Colonic mucosa (tissue), 4 donors: ENCODE results near the gene LAMC1. TPM values are rescaled to one million over a fixed set of nuclear protein-coding genes. Genes with fewer than 3 reads are reported as not detected.

Experiments
- DNase-seq: peaks from one replicate; pipeline ENCODE4 v3.0.0-alpha.2; 2020
- H3K27ac ChIP-seq: fragments of 200-600 bp; one replicate; pipeline ENCODE4 v1.8.0; 2021
- H3K27me3 ChIP-seq: fragments of 200-600 bp; one replicate; pipeline ENCODE4 v1.8.0; 2021
- H3K36me3 ChIP-seq: fragments of 200-600 bp; one replicate; pipeline ENCODE4 v1.8.0; 2021
- H3K4me1 ChIP-seq: fragments of 200-600 bp; one replicate; pipeline ENCODE4 v1.8.0; 2021; ENCODE audit warnings: mild to moderate bottlenecking
- H3K4me3 ChIP-seq: fragments of 200-600 bp; one replicate; pipeline ENCODE4 v1.8.0; 2021
- H3K9ac ChIP-seq, 2 donors: one replicate each; pipeline ENCODE4 v1.7.0; 2013; ENCODE audit warnings: control low read depth in 2 of 2, low read depth in 2 of 2, low read length in 2 of 2
- H3K9me3 ChIP-seq: fragments of 200-600 bp; one replicate; pipeline ENCODE4 v1.8.0; 2021
- intact Hi-C: fragments of 100-400 bp; cut with DNase I; formaldehyde crosslinking; loops from one replicate; pipeline ENCODE4 v1.14.1; 2022
- total RNA-seq, 2 donors: library from RNA; stranded (reverse); fragmentation: NEBNext Ultra II Directional in 1 of 2; extraction: Animal tissue kit (Norgen Biotek cat#: 25700) in 1 of 2; gene quantifications; one replicate each; pipeline ENCODE4 v1.2.1, GENCODE V29; 2021
- TF ChIP-seq, protein P1 (sequence below): fragments of 200-600 bp; IDR thresholded peaks from one replicate; pipeline ENCODE4 v1.8.0; 2022; ENCODE audit warnings: antibody characterized with exemption, mild to moderate bottlenecking
- donor health status: healthy.
- donor health status: DM: no; HTN: no; CAD: no.
- donor health status: DM: no; HTN: no; CAD: no.

The LAMC1 gene
- total RNA-seq, 2 donors from 2014 or later, result 28.0 to 54.6 TPM

DNA sequence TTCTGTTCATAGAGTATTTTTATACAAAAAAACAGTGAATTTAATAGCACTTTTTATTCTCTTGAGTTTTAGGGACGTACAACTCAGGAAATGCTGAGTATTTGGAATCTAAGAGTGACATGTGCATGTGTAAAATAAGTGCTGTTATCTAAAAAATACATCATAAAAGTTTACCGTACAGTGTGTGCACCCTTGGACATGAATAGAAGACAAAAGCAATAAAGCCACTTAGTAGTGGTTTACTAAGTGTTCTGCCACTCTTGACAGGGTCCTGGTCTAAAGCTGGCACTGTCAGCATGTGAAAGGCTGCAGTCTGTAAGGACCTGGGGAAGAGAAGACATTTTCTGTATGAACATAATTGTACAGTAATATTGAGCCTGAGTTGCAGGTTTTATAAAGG, 51.0 kb downstream of the LAMC1 start:
- Histone ChIP-seq H3K4me3 (no peak overlapping the region), H3K4me1 (peaks cover 4% of the 10 kb centered on the region), H3K9ac (no peak overlapping the region), H3K27ac (no peak overlapping the region), H3K27me3 (no peaks in the 10 kb centered on the region), H3K36me3 (no peaks in the 10 kb centered on the region), H3K9me3 (no peaks in the 10 kb centered on the region)
- no peak for DNase-seq
- TF ChIP-seq, protein P1, sequence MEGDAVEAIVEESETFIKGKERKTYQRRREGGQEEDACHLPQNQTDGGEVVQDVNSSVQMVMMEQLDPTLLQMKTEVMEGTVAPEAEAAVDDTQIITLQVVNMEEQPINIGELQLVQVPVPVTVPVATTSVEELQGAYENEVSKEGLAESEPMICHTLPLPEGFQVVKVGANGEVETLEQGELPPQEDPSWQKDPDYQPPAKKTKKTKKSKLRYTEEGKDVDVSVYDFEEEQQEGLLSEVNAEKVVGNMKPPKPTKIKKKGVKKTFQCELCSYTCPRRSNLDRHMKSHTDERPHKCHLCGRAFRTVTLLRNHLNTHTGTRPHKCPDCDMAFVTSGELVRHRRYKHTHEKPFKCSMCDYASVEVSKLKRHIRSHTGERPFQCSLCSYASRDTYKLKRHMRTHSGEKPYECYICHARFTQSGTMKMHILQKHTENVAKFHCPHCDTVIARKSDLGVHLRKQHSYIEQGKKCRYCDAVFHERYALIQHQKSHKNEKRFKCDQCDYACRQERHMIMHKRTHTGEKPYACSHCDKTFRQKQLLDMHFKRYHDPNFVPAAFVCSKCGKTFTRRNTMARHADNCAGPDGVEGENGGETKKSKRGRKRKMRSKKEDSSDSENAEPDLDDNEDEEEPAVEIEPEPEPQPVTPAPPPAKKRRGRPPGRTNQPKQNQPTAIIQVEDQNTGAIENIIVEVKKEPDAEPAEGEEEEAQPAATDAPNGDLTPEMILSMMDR, result no peak
- intact Hi-C loops, result no loop called here

DNA sequence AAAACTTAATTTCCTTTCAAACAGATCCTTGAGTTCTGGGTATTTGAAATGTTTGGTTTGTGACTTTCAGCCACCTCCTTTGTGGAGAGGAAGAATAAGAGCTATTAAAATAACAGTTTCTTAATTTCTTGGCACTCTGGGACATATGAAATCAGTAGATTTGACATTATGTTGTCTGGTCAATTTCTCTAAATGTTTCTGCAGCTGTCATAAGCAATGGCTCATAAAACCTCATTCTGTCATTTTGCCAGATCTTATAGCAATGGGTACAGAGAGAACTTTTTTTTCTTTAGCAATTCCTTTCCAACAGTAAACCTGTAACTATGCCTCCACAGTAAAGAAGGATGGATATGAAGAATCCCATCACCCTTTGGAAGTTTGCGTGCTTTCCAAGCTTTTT, 52.6 kb downstream of the LAMC1 start:
- Histone ChIP-seq H3K27ac (no peak overlapping the region), H3K27me3 (no peaks in the 10 kb centered on the region), H3K4me1 (no peaks in the 10 kb centered on the region), H3K36me3 (no peaks in the 10 kb centered on the region), H3K9me3 (no peaks in the 10 kb centered on the region), H3K4me3 (no peak overlapping the region), H3K9ac (no peak overlapping the region)
- TF ChIP-seq, protein P1, result no peak
- DNase-seq, result no peak
- intact Hi-C loops, result no loop called here

DNA sequence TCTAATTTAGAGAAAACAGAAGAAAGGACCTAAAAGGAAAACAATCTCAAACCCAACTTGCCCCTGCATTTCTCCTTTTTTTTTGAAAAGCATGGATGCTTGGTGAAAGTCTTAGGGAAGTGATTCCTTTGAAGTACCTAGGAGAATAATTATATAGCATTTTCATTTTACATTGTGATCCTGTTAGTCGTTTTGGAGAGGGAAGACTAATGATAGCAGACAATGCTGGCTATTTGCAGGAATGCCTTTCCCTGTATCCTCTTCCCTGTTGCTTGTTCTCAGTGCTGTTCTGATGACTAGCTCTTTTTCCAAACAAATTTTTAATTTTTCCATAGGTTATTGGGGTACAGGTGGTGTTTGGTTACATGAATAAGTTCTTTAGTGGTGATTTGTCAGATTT, 53.9 kb downstream of the LAMC1 start:
- DNase-seq, result no peak
- Histone ChIP-seq H3K9ac (no peak overlapping the region), H3K27ac (no peak overlapping the region), H3K4me3 (no peak overlapping the region), H3K36me3 (no peaks in the 10 kb centered on the region), H3K4me1 (no peaks in the 10 kb centered on the region), H3K9me3 (no peaks in the 10 kb centered on the region), H3K27me3 (no peaks in the 10 kb centered on the region)
- TF ChIP-seq, protein P1, result no peak
- intact Hi-C loops, result no loop called here

DNA sequence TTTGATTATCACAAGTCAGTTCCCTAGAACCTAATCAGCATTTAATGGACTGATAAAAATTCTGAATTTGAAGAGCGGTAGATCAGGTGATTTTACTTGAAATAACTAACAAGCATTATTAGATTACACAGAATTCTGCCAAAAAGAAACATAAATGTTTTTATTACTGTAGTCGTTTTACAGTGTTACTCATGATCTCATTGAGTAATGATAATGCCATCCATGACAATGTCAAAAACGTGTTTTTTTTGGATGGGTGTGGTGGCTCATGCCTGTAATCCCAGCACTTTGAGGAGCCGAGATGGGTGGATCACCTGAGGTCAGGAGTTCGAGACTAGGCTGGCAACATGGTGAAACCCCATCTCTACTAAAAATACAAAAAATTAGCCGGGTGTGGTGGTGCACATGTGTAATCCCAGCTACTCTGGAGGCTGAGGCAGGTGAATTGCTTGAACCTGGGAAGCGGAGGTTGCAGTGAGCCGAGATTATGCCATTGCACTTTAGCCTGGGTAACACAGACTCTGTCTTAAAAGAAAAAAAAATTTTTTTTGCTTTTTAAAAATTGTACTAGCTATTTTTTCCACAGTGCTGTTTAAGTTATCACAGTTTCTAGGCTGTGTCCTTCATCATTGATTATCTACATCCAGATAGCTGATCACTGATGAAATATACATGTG, 56.6 kb downstream of the LAMC1 start:
- no peak for DNase-seq
- H3K4me1 ChIP-seq, result no peaks in the 10 kb centered on the region
- no peak overlapping the region for H3K9ac ChIP-seq
- no peak overlapping the region for H3K27ac ChIP-seq
- intact Hi-C loops, result no loop called here
- TF ChIP-seq, protein P1, result no peak
- no peak overlapping the region for H3K4me3 ChIP-seq
- no peaks in the 10 kb centered on the region for H3K9me3 ChIP-seq
- no peaks in the 10 kb centered on the region for H3K27me3 ChIP-seq
- H3K36me3 ChIP-seq, result no peaks in the 10 kb centered on the region

DNA sequence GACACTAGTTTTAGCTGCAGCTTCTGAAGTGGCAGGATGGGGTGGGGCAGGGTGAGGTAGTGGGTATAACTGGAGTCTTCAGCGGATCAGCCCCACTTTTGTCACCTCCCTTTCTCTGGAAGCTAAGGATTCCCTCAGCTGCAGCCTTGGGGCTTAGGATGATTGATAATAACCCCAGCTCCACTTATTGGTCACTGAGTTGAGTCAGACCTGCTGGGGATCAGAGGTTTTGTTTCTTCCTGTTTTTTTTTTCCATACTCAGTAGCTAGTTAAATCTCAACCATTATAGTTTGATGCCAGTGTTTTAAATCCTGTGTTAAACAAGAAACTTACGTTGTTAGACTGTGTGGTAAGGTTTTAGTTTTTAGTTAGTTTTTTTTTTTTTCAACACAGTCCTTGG, 57.2 kb downstream of the LAMC1 start:
- Histone ChIP-seq H3K4me1 (no peaks in the 10 kb centered on the region), H3K36me3 (no peaks in the 10 kb centered on the region), H3K27me3 (no peaks in the 10 kb centered on the region), H3K9me3 (no peaks in the 10 kb centered on the region), H3K9ac (no peak overlapping the region), H3K27ac (no peak overlapping the region), H3K4me3 (no peak overlapping the region)
- DNase-seq, result no peak
- TF ChIP-seq, protein P1, result no peak
- intact Hi-C loops, result no loop called here
